A549 (cell line): ENCODE data around the gene AKIRIN2.
"Not testable (repeated sequence)": the region's sequence is repeated elsewhere in the genome, so short reads cannot be mapped to it uniquely, and the experiment has no call there.

Experiments
- BHLHE40 ChIP-seq: IDR thresholded peaks from 2 replicates; pipeline ENCODE4 v1.6.1; 2012; ENCODE audit warnings: low read depth, low read length, inconsistent platforms
- ESRRA ChIP-seq: fragments of 150-350 bp; IDR thresholded peaks from 2 replicates; pipeline ENCODE4 v1.6.1; 2014; ENCODE audit warnings: mild to moderate bottlenecking, low read length, borderline replicate concordance
- MAX ChIP-seq: IDR thresholded peaks from 2 replicates; pipeline ENCODE4 v1.6.1; 2012
- POLR2A ChIP-seq: IDR thresholded peaks from 2 replicates; pipeline ENCODE4 v1.6.1; 2012; ENCODE audit warnings: mild to moderate bottlenecking, low read length
- USF2 ChIP-seq: fragments of 450-650 bp; IDR thresholded peaks from 2 replicates; pipeline ENCODE4 v1.6.1; 2014; ENCODE audit warnings: antibody characterized with exemption

- not testable (repeated sequence) for TF ChIP-seq BHLHE40, POLR2A, USF2, MAX, ESRRA
These were observed 1.0 kb upstream of the AKIRIN2 start for GRCh38 chr6:87703039-87703438.
